SK-N-SH treated with all-trans-retinoic acid at 6 μM for 48 hours (cell line): ENCODE data around the gene TUT4.

ENCODE experiments used
- ARNTL ChIP-seq: fragments of 450-650 bp; formaldehyde crosslinking; IDR thresholded peaks from 2 replicates; pipeline ENCODE4 v1.5.0; 2020; ENCODE audit warnings: low read depth, mild to moderate bottlenecking, moderate library complexity, borderline replicate concordance
- CSRNP3 ChIP-seq: fragments of 250-450 bp; sonication (Bioruptor Pico); IDR thresholded peaks from 2 replicates; pipeline ENCODE4 v1.5.1; 2021; ENCODE audit warnings: mild to moderate bottlenecking, moderate library complexity
- PATZ1 ChIP-seq: fragments of 250-450 bp; sonication (Bioruptor Pico); IDR thresholded peaks from 2 replicates; pipeline ENCODE4 v1.8.0; 2020; ENCODE audit warnings: mild to moderate bottlenecking, moderate library complexity, borderline replicate concordance
- RARB ChIP-seq: fragments of 250-450 bp; sonication (Bioruptor Pico); IDR thresholded peaks from 2 replicates; pipeline ENCODE4 v1.8.0; 2021; ENCODE audit warnings: mild to moderate bottlenecking, moderate library complexity
- SNAI2 ChIP-seq: fragments of 250-450 bp; sonication (Bioruptor Pico); IDR thresholded peaks from 2 replicates; pipeline ENCODE4 v1.5.0; 2020; ENCODE audit warnings: mild to moderate bottlenecking, moderate library complexity
- ZC3H10 ChIP-seq: fragments of 250-450 bp; sonication (Bioruptor Pico); IDR thresholded peaks from 2 replicates; pipeline ENCODE4 v1.5.1; 2021; ENCODE audit warnings: mild to moderate bottlenecking, moderate library complexity
- ZFP30 ChIP-seq: fragments of 450-650 bp; formaldehyde crosslinking; IDR thresholded peaks from 2 replicates; pipeline ENCODE4 v1.5.0; 2022; ENCODE audit warnings: mild to moderate bottlenecking, moderate library complexity
- ZNF70 ChIP-seq: fragments of 450-650 bp; formaldehyde crosslinking; IDR thresholded peaks from 2 replicates; pipeline ENCODE4 v1.5.0; 2020; ENCODE audit warnings: mild to moderate bottlenecking, moderate library complexity

DNA sequence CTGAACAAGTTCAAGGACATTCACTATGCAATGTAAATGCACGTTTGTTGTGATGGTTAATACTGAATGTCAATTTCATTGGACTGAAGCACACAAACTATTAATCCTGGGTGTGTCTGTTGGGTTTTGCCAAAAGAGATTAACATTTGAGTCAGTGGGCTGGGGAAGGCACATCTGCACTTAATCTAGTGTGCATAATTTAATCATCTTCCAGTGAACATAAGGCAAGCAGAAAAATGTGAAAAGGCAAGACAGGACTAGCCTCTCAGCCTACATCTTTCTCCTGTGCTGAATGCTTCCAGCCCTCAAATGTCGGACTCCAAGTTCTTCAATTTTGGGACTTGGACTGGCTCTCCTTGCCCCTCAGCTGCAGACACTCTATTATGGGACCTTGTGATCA lies 108.4 kb downstream of the TUT4 start:
- TF ChIP-seq CSRNP3 (CRISPR knock-in tag) (no peak), ZNF70 (no peak), ZC3H10 (no peak), ZFP30 (CRISPR knock-in tag) (no peak), ARNTL (CRISPR knock-in tag) (no peak), PATZ1 (CRISPR knock-in tag) (no peak), RARB (no peak), SNAI2 (CRISPR knock-in tag) (no peak)
